ENCODE data around the gene SMYD3. TPM values are rescaled to one million over a fixed set of nuclear protein-coding genes. Genes with fewer than 3 reads are reported as not detected.

The SMYD3 gene
- total and polyA plus RNA-seq, 2 of the 13 experiments (the other 11 are each of a cell fraction or from before 2014, with no cell fraction given): 27.7 to 35.8 TPM

GRCh38 chr1:245807306-245807705 is 699.8 kb downstream of the SMYD3 start (continued):
- TF ChIP-seq TCF12 (IDR thresholded peaks at IDR 0.05) (no peak), TCF12 (CRISPR knock-in tag; IDR thresholded peaks at IDR 0.05) (no peak), ZNF101 (CRISPR knock-in tag; IDR thresholded peaks at IDR 0.05; ENCODE audit: borderline replicate concordance, low read depth) (no peak)

GRCh38 chr1:245805532-245805931 is 701.5 kb downstream of the SMYD3 start:
- FAIRE-seq (no peak), ATAC-seq (no peak), DNase-seq (ENCODE audit: low spot score) (no peak)
- H3K4me2 ChIP-seq (ENCODE audit: low read depth, low read length): no peak overlapping the region
- no peak overlapping the region for H3K4me3 ChIP-seq (replicated peaks in 1 of 3; ENCODE audit: insufficient read depth in 1 of 3, low read depth in 2 of 3, low read length in 3 of 3)
- H3K9ac ChIP-seq (ENCODE audit: insufficient read depth, low read depth, low read length): no peak overlapping the region
- 26% methylated on average over 1 of the region's 1 CpG for WGBS (ENCODE audit: low lambda C conversion rate)
- H2AFZ ChIP-seq (ENCODE audit: low read length): no peak overlapping the region
- peaks cover 45% of the 10 kb centered on the region for H3K4me1 ChIP-seq (ENCODE audit: insufficient read depth, low read length)
- intact Hi-C loops (cut with micrococcal nuclease; ENCODE audit: unreplicated experiment) (no loop called here), in situ Hi-C loops (cut with HindIII; ENCODE audit: extremely low pct_ligation_motif_present, low pct_unique_long_range_greater_than_20kb) (no loop called here)
- POLR2A ChIA-PET: no interaction called here
- no peaks in the 10 kb centered on the region for H3K9me3 ChIP-seq (ENCODE audit: low read length)
- H3K27me3 ChIP-seq (ENCODE audit: control insufficient read depth in 1 of 2, insufficient read depth in 2 of 2, low read length in 2 of 2): no peaks in the 10 kb centered on the region
- H3K36me3 ChIP-seq (replicated peaks in 1 of 2; ENCODE audit: control insufficient read depth in 1 of 2, insufficient read depth in 2 of 2, low read length in 2 of 2): no peaks in the 10 kb centered on the region
- CTCF ChIA-PET (ENCODE audit: low intra/inter-chr PET ratio, low total read pairs): no interaction called here
- H3K79me2 ChIP-seq (ENCODE audit: insufficient read depth, low read length): peaks cover 2% of the 10 kb centered on the region
- no peaks in the 10 kb centered on the region; the same call in 1 of the 2 replicates for H4K20me1 ChIP-seq (ENCODE audit: insufficient read depth, low read length)
- H3K27ac ChIP-seq (ENCODE audit: extremely low read length, insufficient read depth, low read length): no peak overlapping the region
- no TSS peak for BruUV-seq (replicated peaks)
- TF ChIP-seq ONECUT2 (CRISPR knock-in tag; IDR thresholded peaks at IDR 0.05): peak; percentile 45; the same call in 1 of the 2 replicates
- TF ChIP-seq ZNF3 (CRISPR knock-in tag; IDR thresholded peaks at IDR 0.05): peak; percentile 90
- TF ChIP-seq, protein P1, sequence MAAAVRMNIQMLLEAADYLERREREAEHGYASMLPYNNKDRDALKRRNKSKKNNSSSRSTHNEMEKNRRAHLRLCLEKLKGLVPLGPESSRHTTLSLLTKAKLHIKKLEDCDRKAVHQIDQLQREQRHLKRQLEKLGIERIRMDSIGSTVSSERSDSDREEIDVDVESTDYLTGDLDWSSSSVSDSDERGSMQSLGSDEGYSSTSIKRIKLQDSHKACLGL (CRISPR knock-in tag; IDR thresholded peaks at IDR 0.05): no peak

DNA sequence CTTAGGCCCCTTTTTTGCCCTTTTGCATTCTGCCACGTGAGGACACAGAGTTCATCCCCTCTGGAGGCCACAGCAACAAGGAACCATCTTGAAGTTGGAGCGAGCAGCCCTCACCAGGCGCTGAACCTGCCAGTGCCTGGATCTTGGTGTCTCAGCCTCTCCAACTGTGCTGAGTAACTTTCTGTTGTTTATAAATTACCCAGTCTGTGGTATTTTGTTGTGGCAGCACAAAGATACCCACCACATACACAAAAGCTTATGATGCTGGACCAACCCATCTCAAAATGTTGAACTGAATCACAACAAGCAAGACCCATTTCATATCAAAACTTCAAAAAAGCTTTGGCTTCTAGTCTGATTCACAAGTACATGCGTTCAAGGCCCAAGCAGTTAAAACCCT is 702.4 kb downstream of the SMYD3 start:
- in situ Hi-C loops (cut with HindIII; ENCODE audit: extremely low pct_ligation_motif_present, low pct_unique_long_range_greater_than_20kb): no loop called here

More for the DNA sequence above, 702.4 kb downstream of the SMYD3 start:
- no peak overlapping the region for H3K4me2 ChIP-seq (ENCODE audit: low read depth, low read length)
- no peaks in the 10 kb centered on the region for H3K36me3 ChIP-seq (replicated peaks in 1 of 2; ENCODE audit: control insufficient read depth in 1 of 2, insufficient read depth in 2 of 2, low read length in 2 of 2)
- no peak overlapping the region for H2AFZ ChIP-seq (ENCODE audit: low read length)
- H3K9me3 ChIP-seq (ENCODE audit: low read length): no peaks in the 10 kb centered on the region
- intact Hi-C loops (cut with micrococcal nuclease; ENCODE audit: unreplicated experiment): no loop called here
- ChIA-PET POLR2A (no interaction called here), CTCF (ENCODE audit: low intra/inter-chr PET ratio, low total read pairs) (no interaction called here)
- no peak overlapping the region for H3K27ac ChIP-seq (ENCODE audit: extremely low read length, insufficient read depth, low read length)
- no peaks in the 10 kb centered on the region for H3K27me3 ChIP-seq (ENCODE audit: control insufficient read depth in 1 of 2, insufficient read depth in 2 of 2, low read length in 2 of 2)
- no peaks in the 10 kb centered on the region; the same call in 1 of the 2 replicates for H4K20me1 ChIP-seq (ENCODE audit: insufficient read depth, low read length)
- FAIRE-seq (no peak), DNase-seq (ENCODE audit: low spot score) (no peak), ATAC-seq (no peak)
- H3K4me1 ChIP-seq (ENCODE audit: insufficient read depth, low read length): peaks cover 36% of the 10 kb centered on the region
- peaks cover 2% of the 10 kb centered on the region for H3K79me2 ChIP-seq (ENCODE audit: insufficient read depth, low read length)
- H3K4me3 ChIP-seq (replicated peaks in 1 of 3; ENCODE audit: insufficient read depth in 1 of 3, low read depth in 2 of 3, low read length in 3 of 3): no peak overlapping the region
- no TSS peak for BruUV-seq (replicated peaks)
- H3K9ac ChIP-seq (ENCODE audit: insufficient read depth, low read depth, low read length): no peak overlapping the region
- TF ChIP-seq ZNF101 (CRISPR knock-in tag; IDR thresholded peaks at IDR 0.05; ENCODE audit: borderline replicate concordance, low read depth): no peak
- TF ChIP-seq DMAP1 (CRISPR knock-in tag; IDR thresholded peaks at IDR 0.05): no peak
- TF ChIP-seq ZMYM2 (CRISPR knock-in tag; IDR thresholded peaks at IDR 0.05): no peak
- TF ChIP-seq, protein P2, sequence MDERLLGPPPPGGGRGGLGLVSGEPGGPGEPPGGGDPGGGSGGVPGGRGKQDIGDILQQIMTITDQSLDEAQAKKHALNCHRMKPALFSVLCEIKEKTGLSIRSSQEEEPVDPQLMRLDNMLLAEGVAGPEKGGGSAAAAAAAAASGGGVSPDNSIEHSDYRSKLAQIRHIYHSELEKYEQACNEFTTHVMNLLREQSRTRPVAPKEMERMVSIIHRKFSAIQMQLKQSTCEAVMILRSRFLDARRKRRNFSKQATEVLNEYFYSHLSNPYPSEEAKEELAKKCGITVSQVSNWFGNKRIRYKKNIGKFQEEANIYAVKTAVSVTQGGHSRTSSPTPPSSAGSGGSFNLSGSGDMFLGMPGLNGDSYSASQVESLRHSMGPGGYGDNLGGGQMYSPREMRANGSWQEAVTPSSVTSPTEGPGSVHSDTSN (CRISPR knock-in tag; IDR thresholded peaks at IDR 0.05): no peak
- TF ChIP-seq ZNF775 (CRISPR knock-in tag; IDR thresholded peaks at IDR 0.05; ENCODE audit: borderline replicate concordance): no peak
- TF ChIP-seq RFXANK (CRISPR knock-in tag; IDR thresholded peaks at IDR 0.05): no peak
- 93% methylated on average over 3 of the region's 4 CpGs for WGBS (ENCODE audit: low lambda C conversion rate)
